SK-N-SH (cell line): Measurements from ENCODE around the gene UBE2E2. TPM values are rescaled to one million over a fixed set of nuclear protein-coding genes. Genes with fewer than 3 reads are reported as not detected.

Source experiments
- CTCF ChIA-PET: fragments of 300-600, 350-600 bp; formaldehyde crosslinking; extraction: SDS; loops from one replicate; lab custom pipeline; 2021; lab: Yijun Ruan, JAX
- POLR2A ChIA-PET: fragments of 350-600 bp; sonication (Branson Sonifier 250); formaldehyde crosslinking; extraction: SDS; loops from one replicate; lab custom pipeline; 2020; ENCODE audit warnings: antibody characterized with exemption, inconsistent platforms; lab: Yijun Ruan, JAX
- DNase-seq: peaks from one replicate; pipeline ENCODE4 v3.0.0; 2012
- H2AFZ ChIP-seq: fragments of 200-600 bp; sonication (generic); 2 replicates; pipeline ENCODE4 v1.8.1; 2016; ENCODE audit warnings: antibody characterized with exemption, mild to moderate bottlenecking, low read depth
- H3F3A ChIP-seq: fragments of 200-600 bp; sonication (generic); replicated peaks from 2 replicates; pipeline ENCODE3; 2016; ENCODE audit warnings: antibody characterized with exemption, mild to moderate bottlenecking; ENCODE audit not compliant: insufficient read depth
- H3K27ac ChIP-seq, 2 experiments: fragments of 200-500 bp in 1 of 2; fragments of 200-600 bp in 1 of 2; sonication (Bioruptor generic) in 1 of 2; sonication (generic), shearing (Covaris generic) in 1 of 2; 2 replicates each; pipeline versions ENCODE4 v1.5.1 to v1.6.1; 2014 to 2016; ENCODE audit warnings: low read depth in 2 of 2, inconsistent platforms in 1 of 2, low read length in 1 of 2, mild to moderate bottlenecking in 1 of 2, mixed read lengths in 1 of 2
- H3K27me3 ChIP-seq: fragments of 200-600 bp; sonication (generic), shearing (Covaris generic); 2 replicates; pipeline ENCODE4 v1.6.1; 2016; ENCODE audit warnings: mixed run types; ENCODE audit not compliant: insufficient read depth
- H3K36me3 ChIP-seq, 2 experiments: fragments of 200-500 bp in 1 of 2; fragments of 200-600 bp in 1 of 2; sonication (Bioruptor generic) in 1 of 2; sonication (generic) in 1 of 2; replicated peaks in 1 of 2; 2 replicates each; pipeline versions ENCODE3 to v1.5.1; 2014 to 2016; ENCODE audit warnings: low read length in 1 of 2, mild to moderate bottlenecking in 1 of 2; ENCODE audit not compliant: insufficient read depth in 2 of 2, control insufficient read depth in 1 of 2
- H3K4me1 ChIP-seq, 2 experiments: fragments of 200-500 bp in 1 of 2; fragments of 200-600 bp in 1 of 2; sonication (Bioruptor generic) in 1 of 2; sonication (generic), shearing (Covaris generic) in 1 of 2; 2 replicates each; pipeline versions ENCODE4 v1.5.1 to v1.6.1; 2014 to 2016; ENCODE audit warnings: low read depth in 1 of 2, low read length in 1 of 2, mixed run types in 1 of 2; ENCODE audit not compliant: insufficient read depth in 2 of 2, control insufficient read depth in 1 of 2
- H3K4me2 ChIP-seq: fragments of 200-600 bp; sonication (generic), shearing (Covaris generic); 2 replicates; pipeline ENCODE4 v1.6.1; 2017; ENCODE audit warnings: mixed run types
- H3K4me3 ChIP-seq, 2 experiments: fragments of 200-500 bp in 1 of 2; fragments of 200-600 bp in 1 of 2; sonication (Bioruptor generic) in 1 of 2; sonication (generic), shearing (Covaris generic) in 1 of 2; 2 replicates each; pipeline versions ENCODE4 v1.5.1 to v1.8.1; 2014 to 2016; ENCODE audit warnings: low read depth in 2 of 2, inconsistent platforms in 1 of 2, low read length in 1 of 2, mild to moderate bottlenecking in 1 of 2, mixed read lengths in 1 of 2, moderate library complexity in 1 of 2
- H3K79me2 ChIP-seq: fragments of 200-600 bp; sonication (generic); 2 replicates; pipeline ENCODE4 v1.8.1; 2017; ENCODE audit warnings: mild to moderate bottlenecking; ENCODE audit not compliant: insufficient read depth
- H3K9ac ChIP-seq: fragments of 200-600 bp; sonication (generic); 2 replicates; pipeline ENCODE4 v1.6.1; 2017; ENCODE audit warnings: mixed run types
- H3K9me2 ChIP-seq: fragments of 200-600 bp; sonication (generic); 2 replicates; pipeline ENCODE4 v1.6.1; 2017; ENCODE audit warnings: mixed run types
- H3K9me3 ChIP-seq: fragments of 200-600 bp; sonication (generic); 2 replicates; pipeline ENCODE4 v1.6.1; 2017; ENCODE audit warnings: mixed run types, mild to moderate bottlenecking, moderate library complexity
- H4K20me1 ChIP-seq: fragments of 200-600 bp; sonication (generic); 2 replicates; pipeline ENCODE4 v1.6.1; 2017; ENCODE audit warnings: mild to moderate bottlenecking, mixed run types; ENCODE audit not compliant: insufficient read depth
- CHD2 ChIP-seq: fragments of 150-350 bp; IDR thresholded peaks from 2 replicates; pipeline ENCODE4 v1.6.1; 2018; ENCODE audit warnings: low read length; ENCODE audit not compliant: partially characterized antibody
- EZH2phosphoT487 ChIP-seq: fragments of 200-600 bp; sonication (generic); IDR thresholded peaks from 2 replicates; pipeline ENCODE4 v1.6.1; 2017; ENCODE audit warnings: low read depth, mixed run types, mild to moderate bottlenecking, antibody characterized with exemption, moderate library complexity, borderline replicate concordance
- FOSL2 ChIP-seq: IDR thresholded peaks from 2 replicates; pipeline ENCODE4 v1.4.0; 2012; ENCODE audit warnings: low read depth, mild to moderate bottlenecking, moderate library complexity, borderline replicate concordance
- FOXJ3 ChIP-seq: sonication (generic); formaldehyde crosslinking; IDR thresholded peaks from 2 replicates; pipeline ENCODE4 v1.5.1; 2020; ENCODE audit warnings: mild to moderate bottlenecking, missing genetic modification reagents
- GABPA ChIP-seq: IDR thresholded peaks from 2 replicates; pipeline ENCODE4 v1.4.0; 2012; ENCODE audit warnings: low read depth, mild to moderate bottlenecking
- GATA2 ChIP-seq: sonication (generic); formaldehyde crosslinking; IDR thresholded peaks from 2 replicates; pipeline ENCODE4 v1.5.0; 2020; ENCODE audit warnings: mild to moderate bottlenecking, missing genetic modification reagents
- JUND ChIP-seq: IDR thresholded peaks from 2 replicates; pipeline ENCODE4 v1.4.0; 2012
- MXI1 ChIP-seq: IDR thresholded peaks from 2 replicates; pipeline ENCODE4 v1.6.1; 2012; ENCODE audit warnings: mild to moderate bottlenecking, low read depth, low read length, improper control_type of control experiment
- NFIC ChIP-seq: IDR thresholded peaks from 2 replicates; pipeline ENCODE4 v1.4.0; 2012; ENCODE audit warnings: borderline replicate concordance
- NRF1 ChIP-seq: IDR thresholded peaks from 2 replicates; pipeline ENCODE4 v1.6.1; 2012; ENCODE audit warnings: low read depth, mild to moderate bottlenecking, low read length
- PBX3 ChIP-seq: IDR thresholded peaks from 2 replicates; pipeline ENCODE4; 2012
- RCOR1 ChIP-seq: fragments of 150-350 bp; IDR thresholded peaks from 2 replicates; pipeline ENCODE4 v1.6.1; 2017; ENCODE audit warnings: antibody characterized with exemption, low read length
- REST ChIP-seq: IDR thresholded peaks from 2 replicates; pipeline ENCODE4 v1.6.1; 2012; ENCODE audit warnings: mild to moderate bottlenecking, low read depth, low read length, moderate library complexity
- RFX5 ChIP-seq: IDR thresholded peaks from 2 replicates; pipeline ENCODE4 v1.6.1; 2012; ENCODE audit warnings: mild to moderate bottlenecking, improper control_type of control experiment, low read length
- RXRA ChIP-seq: IDR thresholded peaks from 2 replicates; pipeline ENCODE4 v1.4.0; 2012; ENCODE audit warnings: low read depth, mild to moderate bottlenecking, borderline replicate concordance
- SIN3A ChIP-seq: IDR thresholded peaks from 2 replicates; pipeline ENCODE4 v1.6.1; 2012; ENCODE audit warnings: low read depth, mild to moderate bottlenecking, low read length, moderate library complexity, borderline replicate concordance
- SMC3 ChIP-seq: IDR thresholded peaks from 2 replicates; pipeline ENCODE4 v1.6.1; 2012; ENCODE audit warnings: low read depth, low read length, improper control_type of control experiment
- TAF1 ChIP-seq: IDR thresholded peaks from 2 replicates; pipeline ENCODE4 v1.6.1; 2012; ENCODE audit warnings: low read depth, mild to moderate bottlenecking, low read length, moderate library complexity, borderline replicate concordance
- TEAD4 ChIP-seq: IDR thresholded peaks from 2 replicates; pipeline ENCODE4 v1.4.0; 2012; ENCODE audit warnings: mild to moderate bottlenecking, borderline replicate concordance; ENCODE audit not compliant: insufficient read depth
- YY1 ChIP-seq: IDR thresholded peaks from 2 replicates; pipeline ENCODE4 v1.4.0; 2012; ENCODE audit warnings: low read depth, mild to moderate bottlenecking
- WGBS: methylation state at CpG from one replicate; pipeline ENCODE4 v1.1.6; 2017; ENCODE audit warnings: low lambda C conversion rate; 5-methylcytosine and 5-hydroxymethylcytosine counted together
- polyA plus RNA-seq, 3 experiments: library from polyadenylated mRNA; depleted of rRNA; stranded (reverse); fragments of >200 nt; gene quantifications; 2 replicates each; pipeline ENCODE4 v1.2.3, GENCODE V29; 2012
- TF ChIP-seq, protein P1 (sequence below): IDR thresholded peaks from 2 replicates; pipeline ENCODE4 v1.4.0; 2012; ENCODE audit warnings: low read depth, borderline replicate concordance

Gene UBE2E2
- polyA plus RNA-seq, 1 of the 3 experiments (the other 2 are of a cell fraction), result 46.4 TPM

DNA sequence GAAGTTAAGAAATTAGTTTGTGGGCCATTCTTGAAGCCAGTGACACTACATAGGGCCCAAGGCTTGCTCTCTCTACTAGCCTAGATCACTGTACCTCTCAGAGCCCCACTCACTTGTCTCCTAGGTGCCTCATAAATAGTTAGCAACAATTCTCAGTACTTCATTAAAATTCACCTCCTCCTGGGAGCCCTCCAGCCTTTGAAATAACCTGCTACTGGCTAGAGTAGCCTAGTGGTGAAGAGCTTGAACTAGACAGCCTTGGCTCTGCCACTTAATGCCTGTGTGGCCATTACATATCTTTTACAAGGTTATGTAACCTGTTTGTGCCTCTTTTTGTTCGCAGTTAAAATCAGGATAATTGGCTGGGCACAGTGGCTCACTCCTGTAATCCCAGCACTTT is 89.3 kb downstream of the UBE2E2 start:
- no peak overlapping the region for H3K9ac ChIP-seq
- H3K9me3 ChIP-seq, result no peaks in the 10 kb centered on the region
- 44% methylated on average over 1 of the region's 1 CpG for WGBS
- no peaks in the 10 kb centered on the region for H3K4me1 ChIP-seq
- ChIA-PET POLR2A (no interaction called here), CTCF (interaction anchor here (0.7 kb wide), 1 partner anchor 10 kb away, joined by 3 read pairs; no protein-coding TSS in a partner anchor)
- H3K9me2 ChIP-seq, result no peaks in the 10 kb centered on the region; the same call in 1 of the 2 replicates
- no peak overlapping the region for H3K4me3 ChIP-seq
- no peaks in the 10 kb centered on the region for H4K20me1 ChIP-seq
- H3K36me3 ChIP-seq, result peaks cover 0 to 2% of the 10 kb centered on the region in 2 experiments
- no peaks in the 10 kb centered on the region for H3F3A ChIP-seq
- no peak overlapping the region for H2AFZ ChIP-seq
- no peak overlapping the region for H3K4me2 ChIP-seq
- TF ChIP-seq FOSL2 (no peak), RCOR1 (no peak), RXRA (no peak), YY1 (no peak), SMC3 (no peak), JUND (no peak), NRF1 (no peak)
- peaks cover 14% of the 10 kb centered on the region for H3K79me2 ChIP-seq
- no peak for DNase-seq
- H3K27me3 ChIP-seq, result no peaks in the 10 kb centered on the region
- no peak overlapping the region for H3K27ac ChIP-seq

- peaks cover 12% of the 10 kb centered on the region for H3K79me2 ChIP-seq
- H3K27me3 ChIP-seq, result no peaks in the 10 kb centered on the region
- H3K36me3 ChIP-seq, result no peaks in the 10 kb centered on the region
- no peak overlapping the region for H2AFZ ChIP-seq
- TF ChIP-seq REST (no peak), SMC3 (no peak), GABPA (no peak), YY1 (no peak), MXI1 (no peak), EZH2phosphoT487 (no peak), JUND (no peak), TEAD4 (no peak), NRF1 (no peak), SIN3A (no peak), FOSL2 (no peak), NFIC (no peak), FOXJ3 (CRISPR knock-in tag) (no peak), GATA2 (no peak), TAF1 (no peak), CHD2 (no peak), RFX5 (no peak), RCOR1 (no peak), PBX3 (no peak)
- TF ChIP-seq, protein P1, sequence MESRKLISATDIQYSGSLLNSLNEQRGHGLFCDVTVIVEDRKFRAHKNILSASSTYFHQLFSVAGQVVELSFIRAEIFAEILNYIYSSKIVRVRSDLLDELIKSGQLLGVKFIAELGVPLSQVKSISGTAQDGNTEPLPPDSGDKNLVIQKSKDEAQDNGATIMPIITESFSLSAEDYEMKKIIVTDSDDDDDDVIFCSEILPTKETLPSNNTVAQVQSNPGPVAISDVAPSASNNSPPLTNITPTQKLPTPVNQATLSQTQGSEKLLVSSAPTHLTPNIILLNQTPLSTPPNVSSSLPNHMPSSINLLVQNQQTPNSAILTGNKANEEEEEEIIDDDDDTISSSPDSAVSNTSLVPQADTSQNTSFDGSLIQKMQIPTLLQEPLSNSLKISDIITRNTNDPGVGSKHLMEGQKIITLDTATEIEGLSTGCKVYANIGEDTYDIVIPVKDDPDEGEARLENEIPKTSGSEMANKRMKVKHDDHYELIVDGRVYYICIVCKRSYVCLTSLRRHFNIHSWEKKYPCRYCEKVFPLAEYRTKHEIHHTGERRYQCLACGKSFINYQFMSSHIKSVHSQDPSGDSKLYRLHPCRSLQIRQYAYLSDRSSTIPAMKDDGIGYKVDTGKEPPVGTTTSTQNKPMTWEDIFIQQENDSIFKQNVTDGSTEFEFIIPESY, result no peak
- no peak overlapping the region for H3K4me3 ChIP-seq
- H3K4me1 ChIP-seq, result no peaks in the 10 kb centered on the region
- no peak for DNase-seq
- ChIA-PET POLR2A (no interaction called here), CTCF (no interaction called here)
- no peak overlapping the region for H3K27ac ChIP-seq
- H3F3A ChIP-seq, result no peaks in the 10 kb centered on the region
- H3K4me2 ChIP-seq, result no peak overlapping the region
- H3K9ac ChIP-seq, result no peak overlapping the region
- no peaks in the 10 kb centered on the region for H3K9me3 ChIP-seq
- H3K9me2 ChIP-seq, result no peaks in the 10 kb centered on the region; the same call in 1 of the 2 replicates
- H4K20me1 ChIP-seq, result no peaks in the 10 kb centered on the region
These were observed 91.8 kb downstream of the UBE2E2 start for GRCh38 chr3:23294770-23295387.
